Glomerular endothelial cell (primary cell): ENCODE measurements around the gene CACNA2D3. TPM values are rescaled to one million over a fixed set of nuclear protein-coding genes. Genes with fewer than 3 reads are reported as not detected.

Source experiments
- DNase-seq: peaks from one replicate; pipeline ENCODE4 v3.0.0-alpha.2; 2011; ENCODE audit warnings: low read depth, low spot score; ENCODE audit errors: extremely low read depth
- total RNA-seq: library from RNA; depleted of rRNA; stranded (reverse); fragments of >200 nt; gene quantifications from 2 replicates; pipeline ENCODE4 v1.2.3, GENCODE V29; 2015

Gene CACNA2D3
- total RNA-seq, 1 donor from 2014 or later: not detected

GRCh38 chr3:54647721-54648120 is 525.4 kb downstream of the CACNA2D3 start:
- DNase-seq: no peak

- DNase-seq: no peak
Observed at GRCh38 chr3:54649551-54649950, 527.2 kb downstream of the CACNA2D3 start.

GRCh38 chr3:54653456-54654195 is 531.3 kb downstream of the CACNA2D3 start:
- no peak for DNase-seq

GRCh38 chr3:54654776-54655175 is 532.4 kb downstream of the CACNA2D3 start:
- no peak for DNase-seq

GRCh38 chr3:54659347-54659746 is 537.0 kb downstream of the CACNA2D3 start:
- no peak for DNase-seq

GRCh38 chr3:54660714-54661132 is 538.4 kb downstream of the CACNA2D3 start:
- no peak for DNase-seq

- no peak for DNase-seq
Observed at GRCh38 chr3:54661151-54661550, 538.8 kb downstream of the CACNA2D3 start.

GRCh38 chr3:54663501-54664011 is 541.2 kb downstream of the CACNA2D3 start:
- DNase-seq: no peak

- no peak for DNase-seq
Observed at GRCh38 chr3:54665016-54665600, 542.8 kb downstream of the CACNA2D3 start.

- no peak for DNase-seq
Observed at GRCh38 chr3:54668236-54668635, 545.9 kb downstream of the CACNA2D3 start.

GRCh38 chr3:54670201-54671000 is 548.0 kb downstream of the CACNA2D3 start:
- DNase-seq: no peak

GRCh38 chr3:54671511-54671910 is 549.2 kb downstream of the CACNA2D3 start:
- DNase-seq: no peak

- DNase-seq: no peak
Observed at GRCh38 chr3:54676087-54676486, 553.7 kb downstream of the CACNA2D3 start.

- no peak for DNase-seq
Observed at GRCh38 chr3:54681706-54682105, 559.4 kb downstream of the CACNA2D3 start.

GRCh38 chr3:54685213-54685612 is 562.9 kb downstream of the CACNA2D3 start:
- DNase-seq: no peak

- DNase-seq: no peak
Observed at GRCh38 chr3:54691289-54691771, 569.0 kb downstream of the CACNA2D3 start.

- no peak for DNase-seq
Observed at GRCh38 chr3:54696313-54696712, 574.0 kb downstream of the CACNA2D3 start.

GRCh38 chr3:54698054-54698453 is 575.7 kb downstream of the CACNA2D3 start:
- DNase-seq: no peak

- no peak for DNase-seq
Observed at GRCh38 chr3:54703923-54704322, 581.6 kb downstream of the CACNA2D3 start.

- no peak for DNase-seq
Observed at GRCh38 chr3:54705730-54706129, 583.4 kb downstream of the CACNA2D3 start.

- DNase-seq: no peak
Observed at GRCh38 chr3:54706738-54707137, 584.4 kb downstream of the CACNA2D3 start.
